ENCODE results near the gene ZNF253. TPM values are rescaled to one million over a fixed set of nuclear protein-coding genes. Genes with fewer than 3 reads are reported as not detected.
"Not testable (repeated sequence)": the region's sequence is repeated elsewhere in the genome, so short reads cannot be mapped to it uniquely, and the experiment has no call there.

The ZNF253 gene
- total RNA-seq, 2 experiments from 2014 or later: 10.8 to 13.5 TPM

DNA sequence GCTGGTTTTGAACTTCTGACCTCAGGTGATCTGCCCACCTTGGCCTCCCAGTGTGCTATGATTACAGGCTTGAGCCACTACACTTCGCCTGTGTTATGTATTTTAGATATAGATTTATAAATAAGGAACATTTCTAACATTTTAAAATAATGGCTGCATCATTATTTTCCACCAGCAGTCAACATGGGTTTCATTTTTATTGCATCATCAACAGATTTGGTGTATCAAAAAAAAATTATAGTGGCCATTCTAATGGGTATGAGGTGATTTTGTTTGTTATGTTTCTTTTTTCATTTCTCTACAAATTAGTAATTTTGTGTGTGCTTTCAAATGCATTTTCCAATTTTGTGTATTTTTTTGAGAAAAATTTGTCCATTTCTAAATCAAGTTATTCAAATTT, 18.9 kb downstream of the ZNF253 start:
- intact Hi-C loops (cut with micrococcal nuclease): no loop called here
- H3K27me3 Mint-ChIP-seq: no peaks in the 10 kb centered on the region
- no peak overlapping the region for H3K27ac Mint-ChIP-seq
- H3K4me3 Mint-ChIP-seq: no peak overlapping the region
- peaks cover 60% of the 10 kb centered on the region for H3K36me3 Mint-ChIP-seq (ENCODE audit: low read depth)
- ChIA-PET CTCF (no interaction called here), POLR2A (no interaction called here)
- peaks cover 18% of the 10 kb centered on the region for H3K9me3 Mint-ChIP-seq
- DNase-seq: no peak
- H3K4me1 Mint-ChIP-seq (ENCODE audit: low read depth): no peaks in the 10 kb centered on the region
- ATAC-seq: no peak
- TF ChIP-seq, protein P1, sequence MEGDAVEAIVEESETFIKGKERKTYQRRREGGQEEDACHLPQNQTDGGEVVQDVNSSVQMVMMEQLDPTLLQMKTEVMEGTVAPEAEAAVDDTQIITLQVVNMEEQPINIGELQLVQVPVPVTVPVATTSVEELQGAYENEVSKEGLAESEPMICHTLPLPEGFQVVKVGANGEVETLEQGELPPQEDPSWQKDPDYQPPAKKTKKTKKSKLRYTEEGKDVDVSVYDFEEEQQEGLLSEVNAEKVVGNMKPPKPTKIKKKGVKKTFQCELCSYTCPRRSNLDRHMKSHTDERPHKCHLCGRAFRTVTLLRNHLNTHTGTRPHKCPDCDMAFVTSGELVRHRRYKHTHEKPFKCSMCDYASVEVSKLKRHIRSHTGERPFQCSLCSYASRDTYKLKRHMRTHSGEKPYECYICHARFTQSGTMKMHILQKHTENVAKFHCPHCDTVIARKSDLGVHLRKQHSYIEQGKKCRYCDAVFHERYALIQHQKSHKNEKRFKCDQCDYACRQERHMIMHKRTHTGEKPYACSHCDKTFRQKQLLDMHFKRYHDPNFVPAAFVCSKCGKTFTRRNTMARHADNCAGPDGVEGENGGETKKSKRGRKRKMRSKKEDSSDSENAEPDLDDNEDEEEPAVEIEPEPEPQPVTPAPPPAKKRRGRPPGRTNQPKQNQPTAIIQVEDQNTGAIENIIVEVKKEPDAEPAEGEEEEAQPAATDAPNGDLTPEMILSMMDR (IDR thresholded peaks at IDR 0.05): no peak

- POLR2A ChIA-PET; intact Hi-C loops (cut with micrococcal nuclease); DNase-seq; H3K4me3 Mint-ChIP-seq; CTCF ChIA-PET; H3K4me1 Mint-ChIP-seq (ENCODE audit: low read depth); H3K27me3 Mint-ChIP-seq; H3K27ac Mint-ChIP-seq; ATAC-seq: not testable (repeated sequence)
- peaks cover 48% of the 10 kb centered on the region for H3K9me3 Mint-ChIP-seq
- H3K36me3 Mint-ChIP-seq (ENCODE audit: low read depth): peaks cover 47% of the 10 kb centered on the region
Observed at GRCh38 chr19:19892055-19892941, 26.6 kb downstream of the ZNF253 start.

DNA sequence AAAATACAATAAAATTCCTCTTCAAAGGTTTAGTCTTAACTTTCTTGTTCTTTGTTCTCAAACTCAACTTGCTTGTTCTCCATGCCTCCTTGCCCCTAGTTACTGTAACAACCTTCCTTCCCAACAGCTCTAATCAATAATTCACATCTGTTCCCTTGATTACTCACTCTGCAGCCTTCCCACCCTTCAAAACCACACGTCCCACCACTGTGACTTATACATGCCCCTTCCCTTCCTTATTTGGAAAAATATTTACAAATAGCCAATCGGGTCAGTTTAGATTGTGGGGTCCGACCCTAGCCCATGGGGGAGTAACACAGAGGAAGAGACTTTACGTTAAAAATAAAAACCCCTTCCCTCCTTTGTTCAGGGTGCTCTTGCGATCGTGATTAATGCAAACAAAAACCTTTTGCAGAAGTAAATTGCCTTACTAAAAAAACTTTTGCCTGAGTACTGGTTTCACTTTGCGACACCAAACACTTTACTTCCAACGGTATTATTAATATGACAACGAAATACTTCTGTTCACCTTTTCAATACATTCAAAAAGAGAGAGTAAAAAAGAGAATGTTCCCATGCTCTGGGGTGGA, 34.6 kb downstream of the ZNF253 start:
- intact Hi-C loops (cut with micrococcal nuclease): no loop called here
- ChIA-PET CTCF (interaction anchor here (0.5 to 2.2 kb wide), 4 partner anchors 11 to 110 kb away, joined by 3 to 5 read pairs (median 4); partner anchors contain the start of gene ZNF253), POLR2A (interaction anchor here (0.9 to 5.7 kb wide), 8 partner anchors 11 to 303 kb away, joined by 3 to 45 read pairs (median 4); partner anchors contain the start of genes ZNF253 and ZNF506)
- TF ChIP-seq, protein P1 (IDR thresholded peaks at IDR 0.05): no peak
- Mint-ChIP-seq H3K4me1 (ENCODE audit: low read depth) (peaks cover 32% of the 10 kb centered on the region), H3K4me3 (peak overlapping the region; percentile 83), H3K9me3 (peaks cover 40% of the 10 kb centered on the region), H3K27me3 (no peaks in the 10 kb centered on the region), H3K36me3 (ENCODE audit: low read depth) (peaks cover 35% of the 10 kb centered on the region), H3K27ac (peak overlapping the region; percentile 93)
- peak; percentile 19 for ATAC-seq
- DNase-seq: peak; percentile 42

DNA sequence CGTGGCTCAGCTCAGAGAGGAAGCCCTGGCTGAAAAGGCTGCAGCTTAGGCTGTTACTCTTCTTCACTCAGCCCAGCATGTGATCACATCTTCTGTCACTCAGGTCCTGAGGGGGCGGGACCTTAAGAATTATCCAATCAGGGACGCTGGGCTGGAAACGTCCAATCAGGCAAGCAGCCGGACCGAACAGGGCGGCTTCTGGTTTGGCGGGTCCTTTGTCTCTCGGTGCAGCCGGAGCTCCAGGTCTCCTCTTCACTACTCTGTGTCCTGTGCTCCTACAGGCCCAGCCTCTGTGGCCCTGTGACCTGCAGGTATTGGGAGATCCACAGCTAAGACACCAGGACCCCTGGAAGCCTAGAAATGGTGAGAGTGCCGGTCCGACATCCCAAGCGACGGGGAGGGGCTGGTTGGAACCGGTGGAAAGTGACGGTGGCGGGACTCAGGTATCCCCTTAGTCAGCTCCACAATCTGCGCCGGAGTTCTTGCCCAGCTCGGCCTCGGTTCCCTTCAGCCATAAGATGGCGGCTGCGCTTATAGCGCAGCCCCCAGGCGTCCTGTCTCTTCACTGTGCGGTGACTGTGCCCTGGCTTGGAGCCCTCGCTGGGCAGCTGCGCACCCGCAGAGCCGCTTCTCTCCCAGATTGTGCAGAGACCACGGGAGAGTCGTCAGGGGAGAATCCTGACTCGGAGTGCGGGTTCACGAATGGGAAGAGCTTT, 35.2 kb downstream of the ZNF253 start, which contains the start of gene ZNF93:
TSS of gene ZNF93 (plus strand) at position 218 of the 716 bp plus-strand sequence. CDS start at position 361, 143 bp downstream.
- peak within 1 kb of the TSS; percentile 93 for H3K27ac Mint-ChIP-seq
- DNase-seq (peak; percentile 98), ATAC-seq (peak; percentile 96)
- peak within 1 kb of the TSS; percentile 83 for H3K4me3 Mint-ChIP-seq
- TF ChIP-seq, protein P1 (IDR thresholded peaks at IDR 0.05): no peak
- ChIA-PET CTCF (interaction anchor here (0.5 to 2.2 kb wide), 11 partner anchors 11 to 347 kb away, joined by 3 to 5 read pairs (median 3); partner anchors contain the start of genes ZNF253 and ZNF506), POLR2A (interaction anchor here (0.8 to 5.7 kb wide), 14 partner anchors 12 to 304 kb away, joined by 3 to 45 read pairs (median 4); partner anchors contain the start of genes ZNF253, ZNF506 and ZNF682)
- intact Hi-C loops (cut with micrococcal nuclease): no loop called here
- peaks cover 36% of the 10 kb centered on the region for H3K36me3 Mint-ChIP-seq (ENCODE audit: low read depth)
- H3K4me1 Mint-ChIP-seq (ENCODE audit: low read depth): peaks cover 38% of the 10 kb centered on the region
- no peaks in the 10 kb centered on the region for H3K27me3 Mint-ChIP-seq
- H3K9me3 Mint-ChIP-seq: peaks cover 33% of the 10 kb centered on the region

DNA sequence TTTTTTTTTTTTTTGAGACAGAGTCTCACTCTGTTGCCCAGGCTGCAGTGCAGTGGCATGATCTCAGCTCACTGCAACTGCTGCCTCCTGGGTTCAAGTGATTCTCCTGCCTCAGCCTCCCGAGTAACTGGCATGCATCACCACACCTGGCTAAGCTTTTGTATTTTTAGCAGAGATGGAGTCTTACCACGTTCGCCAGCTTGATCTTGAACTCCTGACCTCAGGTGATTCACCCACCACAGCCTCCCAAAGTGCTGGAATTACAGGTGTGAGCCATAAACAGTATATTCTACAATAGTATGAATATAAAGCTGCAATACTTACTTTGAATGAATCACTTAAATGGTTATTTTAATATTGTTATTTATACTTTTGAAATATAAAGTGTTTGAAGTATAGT, 41.9 kb downstream of the ZNF253 start:
- intact Hi-C loops (cut with micrococcal nuclease); DNase-seq; H3K4me3 Mint-ChIP-seq; POLR2A ChIA-PET; H3K27ac Mint-ChIP-seq; H3K27me3 Mint-ChIP-seq; H3K9me3 Mint-ChIP-seq; ATAC-seq: not testable (repeated sequence)
- peaks cover 50% of the 10 kb centered on the region for H3K4me1 Mint-ChIP-seq (ENCODE audit: low read depth)
- peaks cover 53% of the 10 kb centered on the region for H3K36me3 Mint-ChIP-seq (ENCODE audit: low read depth)
- CTCF ChIA-PET: interaction anchor here (2.0 kb wide), 1 partner anchor 39 kb away, joined by 4 read pairs; no protein-coding TSS in a partner anchor
